Immature natural killer cell (primary cell): ENCODE results near the gene LRRC23. TPM values are rescaled to one million over a fixed set of nuclear protein-coding genes. Genes with fewer than 3 reads are reported as not detected.
A peak's percentile ranks its signal among the peaks of the same experiment; 100 is the strongest.

Experiments used
- DNase-seq, 3 donors: peaks; one replicate each; pipeline ENCODE4 v3.0.0; 2022; ENCODE audit warnings: mixed read lengths in 1 of 3
- H3K27ac Mint-ChIP-seq, 6 donors: one replicate each; pipeline ENCODE4 v1.8.0; 2020; ENCODE audit warnings: mixed read lengths in 6 of 6, mild to moderate bottlenecking in 5 of 6, inconsistent platforms in 4 of 6, moderate library complexity in 3 of 6
- H3K27me3 Mint-ChIP-seq, 3 donors: one replicate each; pipeline ENCODE4 v1.8.0; 2020 to 2021; ENCODE audit warnings: low read depth in 3 of 3, mild to moderate bottlenecking in 3 of 3, mixed read lengths in 3 of 3, moderate library complexity in 3 of 3, inconsistent platforms in 1 of 3
- H3K36me3 Mint-ChIP-seq, 3 donors: one replicate each; pipeline ENCODE4 v1.8.0; 2020; ENCODE audit warnings: mixed read lengths in 3 of 3, inconsistent platforms in 2 of 3, mild to moderate bottlenecking in 2 of 3
- H3K4me1 Mint-ChIP-seq, 2 donors: one replicate each; pipeline ENCODE4 v1.8.0; 2020; ENCODE audit warnings: inconsistent platforms in 2 of 2, mild to moderate bottlenecking in 2 of 2, mixed read lengths in 2 of 2, moderate library complexity in 1 of 2
- H3K4me3 Mint-ChIP-seq, 5 donors: one replicate each; pipeline ENCODE4 v1.8.0; 2020; ENCODE audit warnings: mild to moderate bottlenecking in 5 of 5, mixed read lengths in 5 of 5, inconsistent platforms in 3 of 5, moderate library complexity in 3 of 5
- H3K9me3 Mint-ChIP-seq, 6 donors: one replicate each; pipeline ENCODE4 v1.8.0; 2020; ENCODE audit warnings: mild to moderate bottlenecking in 6 of 6, mixed read lengths in 6 of 6, inconsistent platforms in 4 of 6, moderate library complexity in 3 of 6
- polyA plus RNA-seq, 3 donors: library from polyadenylated mRNA; unstranded; fragments of 300-500 nt; fragmentation: Illumina TruSeq; gene quantifications; one replicate each; pipeline ENCODE4 v1.2.3, GENCODE V29; 2021

Gene LRRC23
- polyA plus RNA-seq, 3 donors from 2014 or later, result 2.3 to 4.4 (median 2.4) TPM

DNA sequence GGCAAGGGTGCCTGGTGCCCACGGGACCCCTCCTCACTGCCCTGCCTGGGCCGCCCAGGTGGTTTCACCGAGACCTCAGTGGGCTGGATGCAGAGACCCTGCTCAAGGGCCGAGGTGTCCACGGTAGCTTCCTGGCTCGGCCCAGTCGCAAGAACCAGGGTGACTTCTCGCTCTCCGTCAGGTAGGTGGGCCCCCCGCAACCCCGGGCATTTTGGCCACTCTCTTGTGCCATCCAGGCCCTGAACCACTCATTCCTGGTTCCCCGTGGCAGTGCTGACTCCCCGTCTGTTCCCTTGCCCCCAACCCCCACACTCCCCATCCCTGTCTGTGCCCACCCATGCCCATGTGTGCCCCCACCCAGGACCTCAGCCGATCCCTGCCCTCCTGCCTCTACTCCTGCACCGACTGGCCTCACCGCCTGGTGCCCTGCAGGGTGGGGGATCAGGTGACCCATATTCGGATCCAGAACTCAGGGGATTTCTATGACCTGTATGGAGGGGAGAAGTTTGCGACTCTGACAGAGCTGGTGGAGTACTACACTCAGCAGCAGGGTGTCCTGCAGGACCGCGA is 47.0 kb downstream of the LRRC23 start:
- no peaks in the 10 kb centered on the region for H3K9me3 Mint-ChIP-seq
- DNase-seq, result peak in 1 of 3 donors; percentile 24

DNA sequence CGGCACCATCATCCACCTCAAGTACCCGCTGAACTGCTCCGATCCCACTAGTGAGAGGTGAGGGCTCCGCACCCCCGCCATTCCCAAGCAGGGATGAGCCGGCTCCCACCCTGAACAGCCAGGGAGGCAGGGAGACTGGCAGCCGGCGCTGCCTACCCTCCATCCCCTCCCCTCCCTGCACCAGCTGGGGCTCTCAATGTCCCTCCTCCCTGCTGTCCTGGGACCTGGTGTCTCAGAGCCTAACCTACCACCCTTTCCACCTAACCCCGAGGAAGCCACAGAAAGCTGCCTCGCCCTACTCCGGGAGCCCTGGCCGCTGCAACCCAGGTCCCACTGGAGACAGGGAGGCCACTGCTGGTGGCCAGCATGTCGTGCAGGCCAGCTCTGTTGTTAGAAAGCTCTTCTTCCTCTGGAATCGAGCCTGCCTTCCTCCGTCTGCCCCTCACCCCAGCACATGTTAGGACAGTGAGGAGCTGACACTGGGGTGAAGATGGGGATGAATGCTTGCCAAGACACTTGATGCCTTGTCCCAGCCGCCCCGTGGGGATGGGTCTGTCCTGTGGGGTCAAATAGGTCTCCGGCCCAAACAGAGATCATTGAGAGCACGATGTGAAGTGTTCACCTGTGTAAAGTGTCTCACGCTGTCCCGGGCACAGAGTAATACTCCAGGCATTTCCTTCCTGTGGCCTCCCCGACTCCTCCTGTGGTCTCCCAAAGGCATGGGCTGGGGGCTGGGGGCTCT is 47.7 kb downstream of the LRRC23 start:
- peak in 2 of 3 donors; percentile 22 to 24 for DNase-seq
- Mint-ChIP-seq H3K9me3 (no peaks in the 10 kb centered on the region), H3K4me1 (peaks cover 90% of the 10 kb centered on the region in 2 donors), H3K36me3 (peaks cover 12 to 29% (median 21%) of the 10 kb centered on the region in 3 donors), H3K27ac (peak overlapping the region; percentile 95 to 100 (median 99)), H3K27me3 (peaks cover 21 to 43% (median 39%) of the 10 kb centered on the region in 3 donors), H3K4me3 (peak overlapping the region; percentile 94 to 99 (median 97))

More for the DNA sequence above, 47.0 kb downstream of the LRRC23 start:
- H3K4me1 Mint-ChIP-seq, result peaks cover 90% of the 10 kb centered on the region in 2 donors
- H3K27ac Mint-ChIP-seq, result peak overlapping the region; percentile 95 to 100 (median 98)
- H3K36me3 Mint-ChIP-seq, result peaks cover 5 to 23% (median 14%) of the 10 kb centered on the region in 3 donors
- peaks cover 19 to 40% (median 37%) of the 10 kb centered on the region in 3 donors for H3K27me3 Mint-ChIP-seq
- peak overlapping the region; percentile 94 to 99 (median 97) for H3K4me3 Mint-ChIP-seq

DNA sequence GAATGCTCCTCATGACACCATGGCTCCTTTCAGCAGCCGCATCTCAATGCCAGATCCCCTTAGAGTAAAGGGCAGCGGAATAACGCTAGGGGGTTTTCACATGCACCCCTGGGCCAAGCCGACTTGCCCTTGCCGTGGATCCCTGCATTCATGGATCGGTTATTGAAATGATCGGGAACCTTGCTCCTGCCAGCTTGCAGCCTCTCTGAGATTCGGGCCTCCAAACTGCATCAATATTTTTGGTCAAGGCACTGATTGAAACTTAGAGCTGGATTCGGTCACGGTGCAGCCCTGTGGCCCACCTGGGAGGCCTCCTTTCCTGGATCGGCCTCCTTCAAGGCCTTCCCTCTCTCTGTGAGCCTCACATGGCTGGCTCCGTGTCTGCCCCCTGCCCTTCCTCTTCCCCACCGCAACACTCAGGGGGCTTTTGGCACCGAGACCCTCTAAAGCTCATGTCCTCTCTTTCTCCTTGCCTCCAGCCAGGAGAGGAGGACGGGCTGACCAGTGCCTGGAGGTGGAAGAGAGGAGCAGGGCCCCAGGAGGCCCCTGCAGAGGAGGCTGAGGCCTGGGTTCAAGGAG is 48.3 kb downstream of the LRRC23 start:
- peaks cover 90% of the 10 kb centered on the region in 2 donors for H3K4me1 Mint-ChIP-seq
- H3K27me3 Mint-ChIP-seq, result peaks cover 21 to 44% (median 39%) of the 10 kb centered on the region in 3 donors
- DNase-seq, result no peak
- H3K9me3 Mint-ChIP-seq, result no peaks in the 10 kb centered on the region
- peak overlapping the region; percentile 95 to 100 (median 99) for H3K27ac Mint-ChIP-seq
- peak overlapping the region; percentile 94 to 99 (median 97) for H3K4me3 Mint-ChIP-seq
- peaks cover 12 to 30% (median 21%) of the 10 kb centered on the region in 3 donors for H3K36me3 Mint-ChIP-seq

DNA sequence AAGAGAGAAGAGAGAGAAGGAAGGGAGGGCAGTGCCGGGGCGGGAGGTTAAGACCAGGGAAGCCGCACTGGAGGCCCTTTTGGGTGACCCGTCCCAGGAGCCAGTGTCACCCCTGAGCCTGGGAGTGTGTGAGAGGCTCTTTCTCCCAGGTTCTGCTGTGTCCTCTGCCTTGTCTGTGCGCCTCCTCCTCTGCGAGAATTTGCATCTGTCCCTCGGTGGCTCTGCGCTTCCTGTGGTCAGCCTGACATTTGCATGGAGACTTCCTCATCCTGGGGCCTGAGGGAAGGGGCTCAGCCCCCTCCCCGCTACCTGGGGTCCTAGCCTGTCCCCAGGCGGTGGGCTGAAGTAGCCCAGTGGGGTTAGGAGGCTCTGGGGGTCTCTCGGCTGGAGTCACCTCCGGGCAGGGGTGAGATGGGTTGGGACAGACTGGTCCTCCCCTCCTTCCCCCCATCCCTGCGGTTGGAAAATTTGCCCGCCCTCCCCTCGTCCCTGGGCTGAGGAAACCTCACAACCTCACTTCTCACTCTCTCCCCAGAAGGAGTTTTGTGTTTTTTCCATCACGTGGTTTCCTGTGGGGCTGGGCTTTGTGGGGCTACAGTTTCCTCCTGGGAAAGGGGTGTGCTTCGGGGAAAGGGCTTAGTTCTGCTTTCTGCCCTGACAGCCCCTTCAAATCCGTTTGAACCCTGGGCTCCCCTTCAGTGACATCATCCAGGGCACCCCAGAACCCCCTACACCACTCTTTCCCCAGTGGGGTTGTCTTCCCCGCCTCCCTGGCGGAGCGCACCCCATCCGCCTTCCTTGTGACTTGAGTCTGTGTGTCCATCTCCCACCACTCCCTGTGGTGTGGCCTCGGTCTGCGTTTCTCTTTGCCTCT is 49.1 kb downstream of the LRRC23 start:
- H3K4me3 Mint-ChIP-seq, result peak overlapping the region; percentile 94 to 99 (median 97)
- peaks cover 90 to 91% of the 10 kb centered on the region in 2 donors for H3K4me1 Mint-ChIP-seq
- H3K27ac Mint-ChIP-seq, result peak overlapping the region; percentile 95 to 100 (median 99)
- peaks cover 24 to 50% (median 39%) of the 10 kb centered on the region in 3 donors for H3K27me3 Mint-ChIP-seq
- DNase-seq, result peak; percentile 84 to 87 (median 84)
- H3K36me3 Mint-ChIP-seq, result peaks cover 12 to 37% (median 26%) of the 10 kb centered on the region in 3 donors
- H3K9me3 Mint-ChIP-seq, result no peaks in the 10 kb centered on the region

DNA sequence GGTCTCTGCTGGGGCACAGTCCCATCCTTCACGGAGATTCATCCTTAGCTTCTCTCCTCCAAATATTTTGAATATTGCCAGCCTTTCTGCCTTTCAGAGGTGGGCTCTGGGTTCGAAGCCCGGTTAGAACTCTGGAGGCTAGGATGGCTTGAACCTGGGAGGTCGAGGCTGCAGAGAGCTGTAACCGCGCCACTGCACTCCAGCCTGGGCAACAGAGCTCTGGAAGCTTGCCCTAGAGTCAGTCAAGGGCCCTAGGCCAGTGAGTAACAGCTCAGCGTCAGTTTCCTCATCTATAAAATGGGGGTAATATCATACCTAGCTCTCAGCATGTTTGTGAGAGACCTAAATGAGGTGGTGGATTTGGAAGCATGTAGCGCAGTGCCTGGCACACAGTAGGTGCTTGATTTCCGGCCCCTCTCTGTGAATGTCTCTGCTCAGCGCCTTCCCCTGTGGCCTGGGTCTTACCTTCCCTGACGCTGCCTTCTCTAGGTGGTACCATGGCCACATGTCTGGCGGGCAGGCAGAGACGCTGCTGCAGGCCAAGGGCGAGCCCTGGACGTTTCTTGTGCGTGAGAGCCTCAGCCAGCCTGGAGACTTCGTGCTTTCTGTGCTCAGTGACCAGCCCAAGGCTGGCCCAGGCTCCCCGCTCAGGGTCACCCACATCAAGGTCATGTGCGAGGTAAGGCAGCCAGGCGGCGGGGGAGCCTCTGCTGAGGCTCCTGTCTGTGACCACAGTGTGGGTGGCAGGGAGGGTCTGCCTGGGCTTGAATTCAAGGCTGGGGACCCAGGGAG is 49.9 kb downstream of the LRRC23 start:
- peak overlapping the region; percentile 94 to 99 (median 97) for H3K4me3 Mint-ChIP-seq
- DNase-seq, result peak; percentile 27 to 36 (median 29)

DNA sequence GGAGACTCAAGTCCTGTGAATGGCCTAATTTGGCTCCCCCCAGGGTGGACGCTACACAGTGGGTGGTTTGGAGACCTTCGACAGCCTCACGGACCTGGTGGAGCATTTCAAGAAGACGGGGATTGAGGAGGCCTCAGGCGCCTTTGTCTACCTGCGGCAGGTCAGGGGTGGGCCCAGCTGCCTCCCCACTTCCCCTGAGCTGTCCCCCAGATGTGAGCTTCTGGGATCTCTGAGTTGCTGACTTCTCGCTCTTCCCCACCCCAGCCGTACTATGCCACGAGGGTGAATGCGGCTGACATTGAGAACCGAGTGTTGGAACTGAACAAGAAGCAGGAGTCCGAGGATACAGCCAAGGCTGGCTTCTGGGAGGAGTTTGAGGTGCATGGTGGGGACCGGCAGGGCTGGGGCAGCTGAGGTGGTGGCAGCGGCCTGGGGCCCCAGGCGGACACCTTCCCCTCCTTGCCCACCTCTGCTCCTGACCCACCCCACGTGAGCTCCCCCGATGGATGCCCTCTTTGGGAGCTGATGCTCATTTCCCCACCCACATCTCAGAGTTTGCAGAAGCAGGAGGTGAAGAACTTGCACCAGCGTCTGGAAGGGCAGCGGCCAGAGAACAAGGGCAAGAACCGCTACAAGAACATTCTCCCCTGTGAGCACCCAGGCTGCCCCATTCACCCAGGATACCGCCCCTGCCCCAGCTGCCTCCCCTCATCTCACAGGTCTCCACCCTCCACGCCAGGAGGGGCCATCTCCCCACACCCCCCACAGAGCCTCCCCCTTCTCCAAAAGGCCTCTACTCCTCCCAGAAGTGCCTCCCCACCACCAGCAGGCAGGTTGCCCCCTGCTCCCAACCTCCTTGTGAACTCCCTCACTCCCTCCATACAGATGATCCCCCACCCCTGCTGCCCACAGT is 50.7 kb downstream of the LRRC23 start:
- no peak for DNase-seq
- peak overlapping the region; percentile 94 to 99 (median 97) for H3K4me3 Mint-ChIP-seq

More for the DNA sequence above, 49.9 kb downstream of the LRRC23 start:
- H3K36me3 Mint-ChIP-seq, result peaks cover 18 to 45% (median 32%) of the 10 kb centered on the region in 3 donors
- peaks cover 26 to 49% (median 41%) of the 10 kb centered on the region in 3 donors for H3K27me3 Mint-ChIP-seq
- H3K9me3 Mint-ChIP-seq, result no peaks in the 10 kb centered on the region
- peaks cover 90 to 91% of the 10 kb centered on the region in 2 donors for H3K4me1 Mint-ChIP-seq
- peak overlapping the region; percentile 95 to 100 (median 99) for H3K27ac Mint-ChIP-seq

DNA sequence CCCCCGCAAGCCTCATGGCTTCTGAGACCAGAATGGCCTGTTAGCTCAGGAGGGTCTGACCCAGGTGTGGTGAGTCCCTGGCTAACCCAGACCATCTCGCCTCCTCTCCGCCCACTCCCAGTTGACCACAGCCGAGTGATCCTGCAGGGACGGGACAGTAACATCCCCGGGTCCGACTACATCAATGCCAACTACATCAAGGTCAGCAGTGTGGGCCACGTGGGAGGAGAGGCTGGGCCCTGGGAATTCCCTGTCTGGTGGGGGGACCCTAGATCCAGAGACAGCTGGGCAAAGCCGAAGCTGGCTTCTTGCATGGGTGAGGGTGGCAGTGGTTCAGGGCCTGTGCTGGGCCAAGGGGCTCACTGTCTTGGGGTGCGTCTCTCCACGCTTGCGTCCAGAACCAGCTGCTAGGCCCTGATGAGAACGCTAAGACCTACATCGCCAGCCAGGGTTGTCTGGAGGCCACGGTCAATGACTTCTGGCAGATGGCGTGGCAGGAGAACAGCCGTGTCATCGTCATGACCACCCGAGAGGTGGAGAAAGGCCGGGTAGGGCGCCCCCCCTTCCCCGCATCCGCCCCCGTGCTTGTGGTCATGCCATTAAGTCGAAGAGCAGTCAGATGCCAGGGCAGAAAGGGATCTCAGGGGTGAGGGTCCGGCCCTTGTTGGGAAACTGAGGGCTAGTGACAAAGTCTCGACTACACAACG is 51.6 kb downstream of the LRRC23 start:
- peak; percentile 77 to 82 (median 80) for DNase-seq
- H3K9me3 Mint-ChIP-seq, result no peaks in the 10 kb centered on the region
- H3K4me1 Mint-ChIP-seq, result peaks cover 90 to 92% of the 10 kb centered on the region in 2 donors
- peaks cover 27 to 58% (median 41%) of the 10 kb centered on the region in 3 donors for H3K27me3 Mint-ChIP-seq
- peaks cover 19 to 54% (median 37%) of the 10 kb centered on the region in 3 donors for H3K36me3 Mint-ChIP-seq
- H3K4me3 Mint-ChIP-seq, result peak overlapping the region; percentile 77 to 98 (median 96)
- peak overlapping the region; percentile 95 to 100 (median 99) for H3K27ac Mint-ChIP-seq

More for the DNA sequence above, 50.7 kb downstream of the LRRC23 start:
- peaks cover 26 to 50% (median 41%) of the 10 kb centered on the region in 3 donors for H3K27me3 Mint-ChIP-seq
- H3K9me3 Mint-ChIP-seq, result no peaks in the 10 kb centered on the region
- H3K27ac Mint-ChIP-seq, result peak overlapping the region; percentile 95 to 100 (median 99)
- peaks cover 90 to 91% of the 10 kb centered on the region in 2 donors for H3K4me1 Mint-ChIP-seq
- peaks cover 18 to 46% (median 32%) of the 10 kb centered on the region in 3 donors for H3K36me3 Mint-ChIP-seq

DNA sequence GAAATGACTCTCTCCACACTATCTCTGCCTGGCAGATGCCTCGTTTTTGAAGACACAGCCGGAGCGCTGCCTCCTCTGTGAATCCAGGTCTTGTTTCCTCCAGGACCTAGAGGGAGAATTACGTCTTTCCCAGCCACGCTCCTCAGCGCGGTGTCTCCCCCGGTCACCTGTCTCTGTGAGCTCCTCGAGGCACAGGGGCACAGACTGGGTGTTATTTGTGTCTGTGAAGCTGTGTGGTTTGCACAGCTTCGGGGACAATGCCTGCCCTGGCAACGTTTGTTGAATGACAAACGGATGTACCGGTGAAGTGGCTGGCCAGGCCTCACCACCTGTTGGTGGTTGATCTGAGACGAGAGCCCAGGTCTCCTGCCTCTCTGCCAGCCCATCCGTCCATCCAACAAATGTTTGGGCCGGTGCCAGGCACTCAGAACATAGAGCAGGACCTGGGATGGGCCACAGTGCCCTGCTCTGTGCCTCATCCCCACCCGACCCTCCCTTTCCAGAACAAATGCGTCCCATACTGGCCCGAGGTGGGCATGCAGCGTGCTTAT is 52.6 kb downstream of the LRRC23 start:
- Mint-ChIP-seq H3K27me3 (peaks cover 30 to 63% (median 41%) of the 10 kb centered on the region in 3 donors), H3K9me3 (no peaks in the 10 kb centered on the region), H3K4me3 (peak overlapping the region; percentile 77 to 98 (median 96)), H3K36me3 (peaks cover 21 to 56% (median 37%) of the 10 kb centered on the region in 3 donors), H3K4me1 (peaks cover 99 to 100% of the 10 kb centered on the region in 2 donors), H3K27ac (peak overlapping the region; percentile 95 to 100 (median 99))
- peak; percentile 72 to 79 (median 76) for DNase-seq

DNA sequence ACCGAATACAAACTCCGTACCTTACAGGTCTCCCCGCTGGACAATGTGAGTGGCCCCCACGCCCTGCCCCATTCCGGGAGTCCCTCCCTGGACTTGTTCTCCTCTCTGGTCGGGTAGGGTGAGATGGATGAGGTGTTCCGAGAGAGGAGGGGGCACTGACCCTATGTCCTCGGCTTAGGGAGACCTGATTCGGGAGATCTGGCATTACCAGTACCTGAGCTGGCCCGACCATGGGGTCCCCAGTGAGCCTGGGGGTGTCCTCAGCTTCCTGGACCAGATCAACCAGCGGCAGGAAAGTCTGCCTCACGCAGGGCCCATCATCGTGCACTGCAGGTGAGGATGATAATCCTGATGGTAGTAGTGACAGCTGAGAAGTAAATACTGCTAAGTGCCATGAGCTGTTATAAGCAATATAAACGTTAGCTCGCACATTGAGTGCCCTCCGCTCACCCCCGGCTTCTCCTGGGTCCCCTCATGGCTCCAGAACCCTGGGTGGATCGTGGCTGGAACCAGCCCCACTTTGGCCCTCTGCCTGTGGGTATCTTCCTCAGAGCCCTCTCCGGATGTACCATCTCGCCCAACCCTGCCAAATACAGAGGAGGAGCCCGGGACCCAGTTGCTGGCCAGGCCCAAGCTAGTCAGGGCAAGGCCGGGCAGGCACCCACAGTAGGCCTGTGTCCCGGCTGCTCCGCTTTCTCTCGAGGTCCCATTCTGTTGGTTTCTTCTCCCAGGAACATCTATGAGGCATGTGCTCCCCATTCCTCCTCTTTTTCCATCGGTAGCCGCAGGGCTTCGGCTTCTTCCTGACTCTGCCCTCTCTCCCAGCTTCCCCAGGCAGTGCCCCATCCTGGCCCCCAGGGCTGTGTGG is 53.4 kb downstream of the LRRC23 start:
- peak overlapping the region; percentile 95 to 100 (median 99) for H3K27ac Mint-ChIP-seq
- H3K4me1 Mint-ChIP-seq, result peaks cover 93 to 94% of the 10 kb centered on the region in 2 donors
- peaks cover 21 to 51% (median 31%) of the 10 kb centered on the region in 3 donors for H3K36me3 Mint-ChIP-seq
- peaks cover 30 to 59% (median 34%) of the 10 kb centered on the region in 3 donors for H3K27me3 Mint-ChIP-seq
- no peaks in the 10 kb centered on the region for H3K9me3 Mint-ChIP-seq
- DNase-seq, result no peak
- peak overlapping the region; percentile 86 to 98 (median 91) for H3K4me3 Mint-ChIP-seq

DNA sequence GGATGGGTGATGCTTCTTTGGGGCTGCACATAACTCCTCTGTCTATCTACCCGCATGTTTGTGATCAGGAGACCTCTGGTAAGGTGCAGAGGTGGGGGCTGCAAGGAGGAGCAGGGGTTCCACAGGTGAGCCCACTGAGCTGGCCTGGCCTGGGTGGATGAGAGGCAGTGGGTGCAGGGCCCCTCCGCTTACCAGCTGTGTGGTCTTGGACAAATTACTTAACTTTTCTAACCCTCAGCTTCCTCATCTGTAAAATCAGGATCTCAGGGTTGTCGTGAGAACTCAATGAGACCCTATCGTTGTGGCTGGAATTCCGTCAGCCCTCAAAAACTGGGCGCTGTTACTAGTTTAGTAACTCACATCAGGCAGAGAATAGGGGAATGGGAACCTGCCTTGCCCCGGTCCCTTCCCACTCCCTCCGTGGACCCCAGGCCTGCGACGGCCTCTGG is 54.0 kb downstream of the LRRC23 start:
- peaks cover 21 to 50% (median 31%) of the 10 kb centered on the region in 3 donors for H3K36me3 Mint-ChIP-seq
- no peak for DNase-seq
- H3K27me3 Mint-ChIP-seq, result peaks cover 25 to 53% (median 28%) of the 10 kb centered on the region in 3 donors
- peaks cover 86 to 87% of the 10 kb centered on the region in 2 donors for H3K4me1 Mint-ChIP-seq
- H3K4me3 Mint-ChIP-seq, result peak overlapping the region; percentile 86 to 98 (median 91)
- no peaks in the 10 kb centered on the region for H3K9me3 Mint-ChIP-seq
- H3K27ac Mint-ChIP-seq, result peak overlapping the region; percentile 95 to 100 (median 99)
